IMR-90 (cell line): ENCODE data around the gene MCF2L2. TPM values are rescaled to one million over a fixed set of nuclear protein-coding genes. Genes with fewer than 3 reads are reported as not detected.

Source experiments
- ATAC-seq: fragments of 200-7000 bp; cut with Tn5 transposase; 2 replicates; pipeline ENCODE4 v1.9.1; 2020; ENCODE audit warnings: low read depth, mild to moderate bottlenecking, moderate library complexity
- BruUV-seq: library from RNA; stranded (reverse); fragments of 400-500 nt; replicated peaks from 2 replicates; lab custom pipeline; 2021; lab: Mats Ljungman, UMichigan
- CTCF ChIA-PET: fragments of 300-600 bp; formaldehyde crosslinking; extraction: SDS; loops from one replicate; lab custom pipeline; 2021; ENCODE audit warnings: antibody characterized with exemption; lab: Yijun Ruan, JAX
- POLR2A ChIA-PET: fragments of 300-600 bp; sonication (Branson Sonifier 250); formaldehyde crosslinking; loops from one replicate; lab custom pipeline; 2022; ENCODE audit warnings: antibody characterized with exemption; ENCODE audit not compliant: unreplicated experiment; lab: Charles Lee
- DNase-seq: peaks from one replicate; pipeline ENCODE4 v3.0.0; 2013
- H2AFZ ChIP-seq: replicated peaks from 2 replicates; pipeline ENCODE3; 2013; ENCODE audit warnings: low read length, mild to moderate bottlenecking; ENCODE audit not compliant: poor library complexity
- H2AK5ac ChIP-seq: 2 replicates; pipeline ENCODE4 v1.6.1; 2013; ENCODE audit warnings: low read depth, low read length, inconsistent platforms
- H2AK9ac ChIP-seq: replicated peaks from 2 replicates; pipeline ENCODE3; 2013; ENCODE audit warnings: mild to moderate bottlenecking, low read depth, low read length, moderate library complexity; ENCODE audit not compliant: poor library complexity
- H2BK120ac ChIP-seq: 2 replicates; pipeline ENCODE4 v1.6.1; 2013; ENCODE audit warnings: low read depth, low read length, inconsistent platforms
- H2BK15ac ChIP-seq: 3 replicates; pipeline ENCODE4 v1.6.1; 2013; ENCODE audit warnings: low read depth, low read length, inconsistent platforms
- H2BK20ac ChIP-seq: 2 replicates; pipeline ENCODE4 v1.6.1; 2013; ENCODE audit warnings: low read depth, mild to moderate bottlenecking, inconsistent platforms, low read length, moderate library complexity
- H2BK5ac ChIP-seq: 2 replicates; pipeline ENCODE4 v1.6.1; 2013; ENCODE audit warnings: mild to moderate bottlenecking, low read depth, low read length, inconsistent platforms; ENCODE audit not compliant: poor library complexity, severe bottlenecking
- H3K14ac ChIP-seq: replicated peaks from 2 replicates; pipeline ENCODE4 v1.6.1; 2013; ENCODE audit warnings: low read depth, low read length, inconsistent platforms
- H3K18ac ChIP-seq: 2 replicates; pipeline ENCODE4 v1.6.1; 2013; ENCODE audit warnings: low read depth, low read length, control low read depth
- H3K23ac ChIP-seq: 2 replicates; pipeline ENCODE4 v1.6.1; 2013; ENCODE audit warnings: low read depth, low read length, inconsistent platforms
- H3K27ac ChIP-seq: 2 replicates; pipeline ENCODE4 v1.5.1; 2013; ENCODE audit warnings: mild to moderate bottlenecking, control low read depth, low read length; ENCODE audit not compliant: insufficient read depth
- H3K27me3 ChIP-seq: 2 replicates; pipeline ENCODE4 v1.6.1; 2013; ENCODE audit warnings: low read length; ENCODE audit not compliant: control insufficient read depth, insufficient read depth
- H3K36me3 ChIP-seq: 2 replicates; pipeline ENCODE4 v1.6.1; 2013; ENCODE audit warnings: low read length, mixed read lengths; ENCODE audit not compliant: control insufficient read depth, insufficient read depth
- H3K4ac ChIP-seq: 2 replicates; pipeline ENCODE4 v1.6.1; 2013; ENCODE audit warnings: low read depth, low read length, inconsistent platforms
- H3K4me1 ChIP-seq: 2 replicates; pipeline ENCODE4 v1.6.1; 2013; ENCODE audit warnings: low read length, mixed read lengths; ENCODE audit not compliant: control insufficient read depth, insufficient read depth
- H3K4me2 ChIP-seq: 2 replicates; pipeline ENCODE4 v1.6.1; 2013; ENCODE audit warnings: low read depth, mild to moderate bottlenecking, control low read depth, low read length, moderate library complexity
- H3K4me3 ChIP-seq: 2 replicates; pipeline ENCODE4 v1.5.1; 2013; ENCODE audit warnings: low read depth, mild to moderate bottlenecking, control low read depth, low read length, moderate library complexity; ENCODE audit not compliant: insufficient read depth
- H3K56ac ChIP-seq: 2 replicates; pipeline ENCODE4 v1.6.1; 2013; ENCODE audit warnings: low read length, inconsistent platforms; ENCODE audit not compliant: insufficient read depth; ENCODE audit errors: extremely low read depth
- H3K79me1 ChIP-seq, 2 experiments: 2 replicates each; pipeline ENCODE4 v1.6.1; 2013; ENCODE audit warnings: low read length in 2 of 2, inconsistent platforms in 1 of 2, low read depth in 1 of 2
- H3K9ac ChIP-seq: 2 replicates; pipeline ENCODE4 v1.6.1; 2013; ENCODE audit warnings: low read depth, low read length, control low read depth
- H3K9me1 ChIP-seq: 2 replicates; pipeline ENCODE4 v1.6.1; 2013; ENCODE audit warnings: low read length, inconsistent platforms; ENCODE audit not compliant: insufficient read depth
- H3K9me3 ChIP-seq: 2 replicates; pipeline ENCODE4 v1.6.1; 2013; ENCODE audit warnings: low read length; ENCODE audit not compliant: control insufficient read depth, insufficient read depth
- H4K20me1 ChIP-seq: 2 replicates; pipeline ENCODE4 v1.6.1; 2013; ENCODE audit warnings: low read length, inconsistent platforms; ENCODE audit not compliant: insufficient read depth
- H4K5ac ChIP-seq: 2 replicates; pipeline ENCODE4 v1.6.1; 2013; ENCODE audit warnings: mild to moderate bottlenecking, low read depth, low read length, control low read depth
- H4K8ac ChIP-seq, 2 experiments: 2 replicates each; pipeline ENCODE4 v1.6.1; 2013; ENCODE audit warnings: low read depth in 2 of 2, low read length in 2 of 2, control low read depth in 1 of 2, inconsistent platforms in 1 of 2
- H4K91ac ChIP-seq: 2 replicates; pipeline ENCODE4 v1.6.1; 2013; ENCODE audit warnings: low read depth, low read length, inconsistent platforms; ENCODE audit not compliant: insufficient read depth
- BHLHE40 ChIP-seq: fragments of 150-350 bp; IDR thresholded peaks from 2 replicates; pipeline ENCODE4 v1.6.1; 2016; ENCODE audit warnings: mild to moderate bottlenecking, low read depth, low read length
- CEBPB ChIP-seq: IDR thresholded peaks from 2 replicates; pipeline ENCODE4 v1.6.1; 2012; ENCODE audit warnings: low read depth, low read length, improper control_type of control experiment
- CHD1 ChIP-seq: IDR thresholded peaks from 2 replicates; pipeline ENCODE4 v1.6.1; 2012; ENCODE audit warnings: low read depth, low read length, improper control_type of control experiment
- CTCF ChIP-seq: conservative IDR thresholded peaks from 2 replicates; pipeline ENCODE4 v1.5.1; 2012; ENCODE audit warnings: mild to moderate bottlenecking, low read depth, low read length, improper control_type of control experiment
- FOS ChIP-seq: fragments of 150-350 bp; IDR thresholded peaks from 2 replicates; pipeline ENCODE4 v1.6.1; 2016; ENCODE audit warnings: low read depth, low read length
- MAZ ChIP-seq: IDR thresholded peaks from 2 replicates; pipeline ENCODE4 v1.6.1; 2012; ENCODE audit warnings: low read depth, mild to moderate bottlenecking, low read length, improper control_type of control experiment, moderate library complexity, borderline replicate concordance
- MXI1 ChIP-seq: IDR thresholded peaks from 2 replicates; pipeline ENCODE4 v1.6.1; 2012; ENCODE audit warnings: low read depth, mild to moderate bottlenecking, low read length, moderate library complexity, borderline replicate concordance
- NFE2L2 ChIP-seq: fragments of 150-350 bp; IDR thresholded peaks from 2 replicates; pipeline ENCODE4 v1.6.1; 2016; ENCODE audit warnings: low read depth, mild to moderate bottlenecking, low read length
- POLR2A ChIP-seq: IDR thresholded peaks from 2 replicates; pipeline ENCODE4 v1.6.1; 2012; ENCODE audit warnings: mild to moderate bottlenecking, low read depth, low read length
- RCOR1 ChIP-seq: IDR thresholded peaks from 2 replicates; pipeline ENCODE4 v1.6.1; 2012; ENCODE audit warnings: mild to moderate bottlenecking, low read length, improper control_type of control experiment; ENCODE audit not compliant: insufficient replicate concordance
- RFX5 ChIP-seq: IDR thresholded peaks from 2 replicates; pipeline ENCODE4 v1.8.0; 2012; ENCODE audit warnings: low read depth, mild to moderate bottlenecking, low read length, moderate library complexity
- SMC3 ChIP-seq: fragments of 150-350 bp; IDR thresholded peaks from 2 replicates; pipeline ENCODE4 v1.6.1; 2016; ENCODE audit warnings: low read depth, mild to moderate bottlenecking, antibody characterized with exemption, low read length, moderate library complexity
- WGBS, 2 experiments: methylation state at CpG; one replicate each; pipeline versions ENCODE4 v1.1.5 to v1.1.7; 2013; ENCODE audit warnings: missing lambda C conversion rate in 2 of 2; ENCODE audit not compliant: insufficient read length in 1 of 2; ENCODE audit errors: extremely low coverage in 2 of 2; 5-methylcytosine and 5-hydroxymethylcytosine counted together
- dilution Hi-C: fragments of 300-500 bp; cut with HindIII; formaldehyde crosslinking; loops from one replicate; pipeline ENCODE4 v1.14.3; 2018; ENCODE audit warnings: low sequenced_read_pairs; ENCODE audit not compliant: unreplicated experiment
- in situ Hi-C: fragments of 300-500 bp; cut with MboI; formaldehyde crosslinking; loops from 3 replicates; pipeline ENCODE4 v1.14.3; 2019; ENCODE audit warnings: low sequenced_read_pairs, inconsistent platforms, mixed read lengths
- intact Hi-C: fragments of 100-400 bp; cut with micrococcal nuclease; formaldehyde crosslinking; loops from 2 replicates; pipeline ENCODE4 v1.10.0; 2022
- polyA plus RNA-seq, 3 experiments: library from polyadenylated mRNA; depleted of rRNA; stranded (reverse); fragments of >200 nt; gene quantifications; 2 replicates each; pipeline ENCODE4 v1.2.3, GENCODE V29; 2012; ENCODE audit warnings: low replicate concordance in 1 of 3
- total RNA-seq: library from RNA; depleted of rRNA; stranded (reverse); fragments of >200 nt; gene quantifications from 2 replicates; pipeline ENCODE4 v1.2.3, GENCODE V29; 2012
- TF ChIP-seq, protein P1 (sequence below): fragments of 150-350 bp; IDR thresholded peaks from 2 replicates; pipeline ENCODE4 v1.6.1; 2017; ENCODE audit warnings: mild to moderate bottlenecking, antibody characterized with exemption, low read length, low read depth

MCF2L2 gene
- total and polyA plus RNA-seq, 2 of the 4 experiments (the other 2 are of a cell fraction) = under 0.01 TPM; not detected in 1

- Histone ChIP-seq H2AK5ac (no peak overlapping the region), H3K4ac (no peak overlapping the region), H4K91ac (no peak overlapping the region), H3K36me3 (no peaks in the 10 kb centered on the region), H4K20me1 (no peaks in the 10 kb centered on the region), H3K79me1 (no peaks in the 10 kb centered on the region), H3K23ac (no peak overlapping the region), H3K4me1 (peaks cover 4% of the 10 kb centered on the region), H2AFZ (no peak overlapping the region), H3K14ac (no peak overlapping the region), H3K4me3 (no peak overlapping the region), H4K8ac (no peak overlapping the region), H2BK20ac (no peak overlapping the region), H3K56ac (no peak overlapping the region), H3K9me1 (peaks cover 3% of the 10 kb centered on the region; the same call in 1 of the 2 replicates), H2BK120ac (no peak overlapping the region), H3K4me2 (no peak overlapping the region), H2BK5ac (no peak overlapping the region), H3K18ac (no peak overlapping the region), H3K9me3 (no peaks in the 10 kb centered on the region), H2AK9ac (no peak overlapping the region), H3K27ac (no peak overlapping the region), H4K5ac (no peak overlapping the region), H2BK15ac (no peak overlapping the region), H3K9ac (no peak overlapping the region), H3K27me3 (no peaks in the 10 kb centered on the region)
- ChIA-PET POLR2A (no interaction called here), CTCF (no interaction called here)
- intact Hi-C loops = no loop called here
- in situ Hi-C loops = no loop called here
- dilution Hi-C loops = no loop called here
- TF ChIP-seq CEBPB = no peak
- no peak for TF ChIP-seq POLR2A
- no peak for TF ChIP-seq CTCF
- no peak for TF ChIP-seq RCOR1
- TF ChIP-seq, protein P1, sequence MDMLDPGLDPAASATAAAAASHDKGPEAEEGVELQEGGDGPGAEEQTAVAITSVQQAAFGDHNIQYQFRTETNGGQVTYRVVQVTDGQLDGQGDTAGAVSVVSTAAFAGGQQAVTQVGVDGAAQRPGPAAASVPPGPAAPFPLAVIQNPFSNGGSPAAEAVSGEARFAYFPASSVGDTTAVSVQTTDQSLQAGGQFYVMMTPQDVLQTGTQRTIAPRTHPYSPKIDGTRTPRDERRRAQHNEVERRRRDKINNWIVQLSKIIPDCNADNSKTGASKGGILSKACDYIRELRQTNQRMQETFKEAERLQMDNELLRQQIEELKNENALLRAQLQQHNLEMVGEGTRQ = no peak
- TF ChIP-seq CHD1 = no peak
- TF ChIP-seq NFE2L2 = no peak
- TF ChIP-seq MXI1 = no peak
- TF ChIP-seq RFX5 = no peak
- no peak for TF ChIP-seq MAZ
- no peak for TF ChIP-seq FOS
- TF ChIP-seq BHLHE40 = no peak
- no peak for TF ChIP-seq SMC3
- WGBS, 2 experiments = no CpG with 5 or more reads among the region's 2 CpGs
- BruUV-seq = no TSS peak
- 0 out of 2 replicates have a peak, but pooled peaks have one; percentile 36 for ATAC-seq
- DNase-seq = peak; percentile 74
These were observed 144.5 kb downstream of the MCF2L2 start for GRCh38 chr3:183283886-183284285.
